ENCODE data around the gene LENG8. TPM values are rescaled to one million over a fixed set of nuclear protein-coding genes. Genes with fewer than 3 reads are reported as not detected.
A peak's percentile ranks its signal among the peaks of the same experiment; 100 is the strongest.

The LENG8 gene
- total RNA-seq, 6 donors from 2014 or later, result 72.2 to 1,027 (median 188) TPM

- TF ChIP-seq CTCF (IDR thresholded peaks at IDR 0.05) (no peak), POLR2A (IDR thresholded peaks at IDR 0.05) (no peak), EP300 (IDR thresholded peaks at IDR 0.05) (no peak), POLR2AphosphoS5 (IDR thresholded peaks at IDR 0.05) (no peak)
- Histone ChIP-seq H3K36me3 (no peaks in the 10 kb centered on the region), H3K9me3 (no peaks in the 10 kb centered on the region), H3K27me3 (peaks cover 0 to 8% (median 4%) of the 10 kb centered on the region in 4 donors), H3K27ac (no peak overlapping the region), H3K4me3 (no peak overlapping the region), H3K4me1 (peaks cover 14 to 24% (median 18%) of the 10 kb centered on the region in 4 donors)
- ATAC-seq (ENCODE audit: low FRiP score in 2 of 2) (no peak), DNase-seq (no peak)
- WGBS, 2 donors, result 83 to 88% methylated on average over 10 of the region's 11 CpGs
Measured at GRCh38 chr19:54475706-54476105, 26.7 kb downstream of the LENG8 start.

DNA sequence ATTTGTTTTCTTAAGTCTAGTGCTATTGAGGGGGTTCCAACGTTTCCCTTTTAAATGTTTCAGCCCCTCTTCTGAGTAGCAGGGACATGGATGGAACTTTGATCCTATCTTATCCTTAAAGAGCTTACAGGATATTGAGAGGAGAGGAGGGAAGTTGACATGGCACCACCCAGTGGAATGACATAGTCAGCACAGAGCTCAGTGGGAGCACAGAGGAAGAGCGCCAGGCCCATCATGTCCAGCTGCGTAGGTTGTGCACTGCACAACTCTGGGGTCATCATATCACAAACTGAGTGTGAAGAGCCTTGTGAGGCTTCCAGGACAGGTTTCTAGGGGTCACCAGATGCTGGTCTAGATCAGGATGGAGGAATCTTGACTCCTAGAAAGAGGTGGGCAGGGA is 28.7 kb downstream of the LENG8 start:
- H3K27me3 ChIP-seq, result no peaks in the 10 kb centered on the region
- H3K4me1 ChIP-seq, result peaks cover 10 to 13% (median 12%) of the 10 kb centered on the region in 4 donors
- WGBS, 2 donors, result 64 to 65% methylated on average over 3 of the region's 3 CpGs
- ATAC-seq (ENCODE audit: low FRiP score in 2 of 2) (no peak), DNase-seq (no peak)
- TF ChIP-seq POLR2A (IDR thresholded peaks at IDR 0.05) (no peak), EP300 (IDR thresholded peaks at IDR 0.05) (no peak), POLR2AphosphoS5 (IDR thresholded peaks at IDR 0.05) (no peak), CTCF (IDR thresholded peaks at IDR 0.05) (no peak)
- no peak overlapping the region for H3K27ac ChIP-seq
- no peak overlapping the region for H3K4me3 ChIP-seq
- H3K36me3 ChIP-seq, result no peaks in the 10 kb centered on the region
- H3K9me3 ChIP-seq, result no peaks in the 10 kb centered on the region

DNA sequence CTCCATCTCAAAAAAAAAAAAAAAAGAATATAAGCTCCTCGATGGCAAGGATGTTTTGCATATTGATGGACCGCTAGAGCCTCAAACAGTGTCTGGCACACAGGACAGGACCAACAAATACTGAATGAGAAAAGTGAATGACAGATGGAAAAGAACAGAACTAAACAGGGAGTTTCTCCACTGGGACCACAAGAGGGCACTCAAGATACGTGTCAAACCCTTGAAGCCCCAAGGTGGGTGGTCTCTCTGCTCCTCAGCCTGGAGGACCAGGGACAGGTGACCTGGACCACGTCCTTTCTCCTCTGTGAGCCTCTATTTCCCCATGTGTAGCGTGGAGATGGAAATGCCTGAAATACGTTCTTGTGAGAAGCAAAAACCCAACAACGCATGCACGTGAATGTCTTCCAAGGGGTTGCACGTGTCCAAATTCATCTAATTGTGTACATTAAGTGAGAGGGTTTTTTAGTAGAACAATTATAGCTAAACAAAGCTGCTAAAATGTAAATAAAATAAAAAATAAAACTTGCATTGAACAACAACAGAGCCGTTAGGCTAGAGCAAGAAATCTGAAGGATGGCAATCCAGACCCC is 29.8 kb downstream of the LENG8 start:
- ATAC-seq (ENCODE audit: low FRiP score in 2 of 2), result peak in 1 of 2 donors; percentile 60
- DNase-seq, result no peak
- Histone ChIP-seq H3K4me3 (no peak overlapping the region), H3K4me1 (peaks cover under 1 to 6% (median 2%) of the 10 kb centered on the region in 4 donors), H3K36me3 (no peaks in the 10 kb centered on the region), H3K9me3 (no peaks in the 10 kb centered on the region), H3K27me3 (no peaks in the 10 kb centered on the region), H3K27ac (no peak overlapping the region)
- TF ChIP-seq EP300 (IDR thresholded peaks at IDR 0.05) (no peak), CTCF (IDR thresholded peaks at IDR 0.05) (peak in 5 of 6 experiments; percentile 20 to 43 (median 34)), POLR2AphosphoS5 (IDR thresholded peaks at IDR 0.05) (no peak), POLR2A (IDR thresholded peaks at IDR 0.05) (no peak)
- 15 to 23% methylated on average over 10 of the region's 10 CpGs for WGBS, 2 donors

GRCh38 chr19:54480051-54480450 is 31.1 kb downstream of the LENG8 start:
- H3K27ac ChIP-seq, result no peak overlapping the region
- WGBS, 2 donors, result 60 to 61% methylated on average over 2 of the region's 2 CpGs
- peaks cover 0 to 6% (median 0%) of the 10 kb centered on the region in 4 donors for H3K4me1 ChIP-seq
- no peak overlapping the region for H3K4me3 ChIP-seq
- H3K9me3 ChIP-seq, result no peaks in the 10 kb centered on the region
- no peaks in the 10 kb centered on the region for H3K27me3 ChIP-seq
- TF ChIP-seq POLR2AphosphoS5 (IDR thresholded peaks at IDR 0.05) (no peak), POLR2A (IDR thresholded peaks at IDR 0.05) (no peak), EP300 (IDR thresholded peaks at IDR 0.05) (no peak), CTCF (IDR thresholded peaks at IDR 0.05) (no peak)
- no peaks in the 10 kb centered on the region for H3K36me3 ChIP-seq
- ATAC-seq (ENCODE audit: low FRiP score in 2 of 2) (no peak), DNase-seq (no peak)

All from upper lobe of left lung (tissue), 6 donors.